BE2C (cell line): ENCODE measurements around the gene EVA1A.

Experiments used
- DNase-seq: peaks from one replicate; pipeline ENCODE4 v3.0.0-alpha.2; 2020
- H3K27me3 ChIP-seq: fragments of 250-450 bp; sonication (Bioruptor Pico); 2 replicates; pipeline ENCODE4 v1.5.1; 2020; ENCODE audit warnings: mild to moderate bottlenecking
- H3K36me3 ChIP-seq: fragments of 250-450 bp; sonication (Bioruptor Pico); 2 replicates; pipeline ENCODE4 v1.5.1; 2020; ENCODE audit warnings: mild to moderate bottlenecking
- H3K4me1 ChIP-seq: fragments of 250-450 bp; sonication (Bioruptor Pico); 2 replicates; pipeline ENCODE4 v1.5.1; 2020
- H3K4me3 ChIP-seq: 2 replicates; pipeline ENCODE4 v1.5.1; 2011; ENCODE audit warnings: low read depth, low read length
- H3K9me3 ChIP-seq: fragments of 250-450 bp; sonication (Bioruptor Pico); 2 replicates; pipeline ENCODE4 v1.5.1; 2020
- CTCF ChIP-seq: IDR thresholded peaks from 2 replicates; pipeline ENCODE4 v1.5.1; 2012; ENCODE audit warnings: mild to moderate bottlenecking, low read depth, low read length

The EVA1A gene

GRCh38 chr2:75557474-75558133, 3.1 kb downstream of the EVA1A start:
- no peaks in the 10 kb centered on the region for H3K36me3 ChIP-seq
- H3K9me3 ChIP-seq: no peaks in the 10 kb centered on the region
- TF ChIP-seq CTCF: no peak
- H3K4me3 ChIP-seq: no peak overlapping the region
- no peak for DNase-seq
- H3K27me3 ChIP-seq: peaks cover 26% of the 10 kb centered on the region
- H3K4me1 ChIP-seq: no peaks in the 10 kb centered on the region

- Histone ChIP-seq H3K4me1 (no peaks in the 10 kb centered on the region), H3K9me3 (no peaks in the 10 kb centered on the region), H3K27me3 (peaks cover 24% of the 10 kb centered on the region), H3K36me3 (no peaks in the 10 kb centered on the region), H3K4me3 (no peak overlapping the region)
- no peak for DNase-seq
- TF ChIP-seq CTCF: no peak
These were observed 3.9 kb downstream of the EVA1A start for GRCh38 chr2:75556679-75557366.

GRCh38 chr2:75555701-75556100, 5.0 kb downstream of the EVA1A start:
- DNase-seq: no peak
- peaks cover 13% of the 10 kb centered on the region for H3K27me3 ChIP-seq
- H3K4me3 ChIP-seq: no peak overlapping the region
- no peak for TF ChIP-seq CTCF
- H3K9me3 ChIP-seq: no peaks in the 10 kb centered on the region
- H3K4me1 ChIP-seq: no peaks in the 10 kb centered on the region
- H3K36me3 ChIP-seq: no peaks in the 10 kb centered on the region

GRCh38 chr2:75553935-75554531, 6.7 kb downstream of the EVA1A start:
- DNase-seq: no peak
- Histone ChIP-seq H3K4me1 (no peaks in the 10 kb centered on the region), H3K9me3 (no peaks in the 10 kb centered on the region), H3K36me3 (no peaks in the 10 kb centered on the region), H3K27me3 (peaks cover 1% of the 10 kb centered on the region; the same call in 1 of the 2 replicates), H3K4me3 (no peak overlapping the region)
- no peak for TF ChIP-seq CTCF

- Histone ChIP-seq H3K4me1 (no peaks in the 10 kb centered on the region), H3K36me3 (no peaks in the 10 kb centered on the region), H3K9me3 (no peaks in the 10 kb centered on the region), H3K27me3 (no peaks in the 10 kb centered on the region; the same call in 1 of the 2 replicates), H3K4me3 (no peak overlapping the region)
- no peak for TF ChIP-seq CTCF
- no peak for DNase-seq
These were observed 8.5 kb downstream of the EVA1A start for GRCh38 chr2:75552222-75552621.

GRCh38 chr2:75551434-75551833, 9.3 kb downstream of the EVA1A start:
- TF ChIP-seq CTCF: no peak
- H3K4me3 ChIP-seq: no peak overlapping the region
- DNase-seq: no peak
- no peaks in the 10 kb centered on the region for H3K9me3 ChIP-seq
- no peaks in the 10 kb centered on the region for H3K36me3 ChIP-seq
- no peaks in the 10 kb centered on the region for H3K4me1 ChIP-seq
- no peaks in the 10 kb centered on the region for H3K27me3 ChIP-seq
